WERI-Rb-1 (cell line): ENCODE data around the gene NLGN1.

ENCODE experiments used
- DNase-seq: peaks from one replicate; pipeline ENCODE4 v3.0.0-alpha.2; 2020
- H3K27ac ChIP-seq: fragments of 250-450 bp; sonication (Bioruptor Pico); 2 replicates; pipeline ENCODE4 v1.5.1; 2020; ENCODE audit warnings: mild to moderate bottlenecking, moderate library complexity
- H3K27me3 ChIP-seq: fragments of 250-450 bp; sonication (Bioruptor Pico); 2 replicates; pipeline ENCODE4 v1.5.1; 2021; ENCODE audit warnings: mild to moderate bottlenecking, low read depth, moderate library complexity; ENCODE audit not compliant: insufficient read depth, severe bottlenecking
- H3K36me3 ChIP-seq: fragments of 250-450 bp; sonication (Bioruptor Pico); 2 replicates; pipeline ENCODE4 v1.5.1; 2020; ENCODE audit warnings: mild to moderate bottlenecking, moderate library complexity
- H3K4me3 ChIP-seq: 2 replicates; pipeline ENCODE4 v1.5.1; 2011; ENCODE audit warnings: low read depth, mild to moderate bottlenecking, control low read depth, low read length
- H3K9me3 ChIP-seq: fragments of 250-450 bp; sonication (Bioruptor Pico); 2 replicates; pipeline ENCODE4 v1.5.1; 2021; ENCODE audit warnings: mild to moderate bottlenecking, moderate library complexity; ENCODE audit not compliant: severe bottlenecking
- TF ChIP-seq, protein P1 (sequence below): IDR thresholded peaks from 2 replicates; pipeline ENCODE4 v1.5.1; 2011; ENCODE audit warnings: low read depth, mild to moderate bottlenecking, control low read depth, inconsistent platforms, low read length

Gene NLGN1

DNA sequence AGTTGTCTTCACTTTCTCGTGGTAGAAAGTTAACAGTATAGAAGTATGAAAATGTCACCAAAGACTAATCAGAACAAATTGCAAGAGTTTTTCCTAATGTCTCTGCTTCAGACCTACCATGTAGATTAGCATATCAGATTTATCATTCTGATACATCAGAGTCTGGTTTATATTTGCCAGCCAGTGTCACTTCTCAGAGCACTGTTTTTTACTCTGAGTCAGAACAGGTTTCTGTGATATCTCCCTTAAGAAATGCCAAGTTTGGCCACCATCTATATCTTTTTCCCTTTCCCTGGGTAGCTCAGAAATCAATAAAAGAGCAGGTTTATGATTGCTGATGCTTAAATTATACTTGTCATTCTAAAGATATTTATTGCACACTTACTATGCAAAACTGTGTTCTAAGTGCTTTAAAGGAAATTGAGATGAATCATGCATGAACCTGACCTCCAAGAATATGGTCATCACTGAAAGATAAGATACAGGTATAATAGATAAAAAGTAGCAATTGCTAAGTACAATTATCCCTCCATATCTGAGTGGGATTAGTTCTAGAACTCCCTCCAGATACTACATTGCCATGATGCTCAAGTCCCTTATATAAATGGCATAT is 788.9 kb downstream of the NLGN1 start:
- no peak for DNase-seq
- TF ChIP-seq, protein P1, sequence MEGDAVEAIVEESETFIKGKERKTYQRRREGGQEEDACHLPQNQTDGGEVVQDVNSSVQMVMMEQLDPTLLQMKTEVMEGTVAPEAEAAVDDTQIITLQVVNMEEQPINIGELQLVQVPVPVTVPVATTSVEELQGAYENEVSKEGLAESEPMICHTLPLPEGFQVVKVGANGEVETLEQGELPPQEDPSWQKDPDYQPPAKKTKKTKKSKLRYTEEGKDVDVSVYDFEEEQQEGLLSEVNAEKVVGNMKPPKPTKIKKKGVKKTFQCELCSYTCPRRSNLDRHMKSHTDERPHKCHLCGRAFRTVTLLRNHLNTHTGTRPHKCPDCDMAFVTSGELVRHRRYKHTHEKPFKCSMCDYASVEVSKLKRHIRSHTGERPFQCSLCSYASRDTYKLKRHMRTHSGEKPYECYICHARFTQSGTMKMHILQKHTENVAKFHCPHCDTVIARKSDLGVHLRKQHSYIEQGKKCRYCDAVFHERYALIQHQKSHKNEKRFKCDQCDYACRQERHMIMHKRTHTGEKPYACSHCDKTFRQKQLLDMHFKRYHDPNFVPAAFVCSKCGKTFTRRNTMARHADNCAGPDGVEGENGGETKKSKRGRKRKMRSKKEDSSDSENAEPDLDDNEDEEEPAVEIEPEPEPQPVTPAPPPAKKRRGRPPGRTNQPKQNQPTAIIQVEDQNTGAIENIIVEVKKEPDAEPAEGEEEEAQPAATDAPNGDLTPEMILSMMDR = no peak
- no peak overlapping the region for H3K4me3 ChIP-seq
- H3K9me3 ChIP-seq = no peaks in the 10 kb centered on the region
- H3K36me3 ChIP-seq = no peaks in the 10 kb centered on the region
- no peak overlapping the region for H3K27ac ChIP-seq
- no peaks in the 10 kb centered on the region for H3K27me3 ChIP-seq

DNA sequence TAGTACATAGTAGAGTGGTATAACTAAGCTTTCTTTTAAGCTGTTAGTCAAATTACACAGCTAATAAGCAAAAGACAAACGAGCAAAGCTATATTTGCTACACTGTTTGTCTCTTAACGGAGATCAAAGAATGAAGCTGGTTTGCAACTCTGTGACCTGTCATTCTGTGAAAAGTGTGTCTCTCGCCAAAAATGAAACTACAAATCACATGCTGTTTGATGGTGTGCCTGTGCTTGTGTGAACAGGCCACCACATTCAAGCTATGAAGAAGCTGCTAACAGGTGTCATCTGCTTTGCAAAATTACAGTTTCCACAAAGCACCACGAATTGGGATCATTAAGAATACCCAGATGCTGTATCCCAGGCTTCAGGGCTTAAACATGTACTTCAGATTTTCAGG is 793.8 kb downstream of the NLGN1 start:
- TF ChIP-seq, protein P1 = no peak
- no peak overlapping the region for H3K4me3 ChIP-seq
- no peak for DNase-seq

DNA sequence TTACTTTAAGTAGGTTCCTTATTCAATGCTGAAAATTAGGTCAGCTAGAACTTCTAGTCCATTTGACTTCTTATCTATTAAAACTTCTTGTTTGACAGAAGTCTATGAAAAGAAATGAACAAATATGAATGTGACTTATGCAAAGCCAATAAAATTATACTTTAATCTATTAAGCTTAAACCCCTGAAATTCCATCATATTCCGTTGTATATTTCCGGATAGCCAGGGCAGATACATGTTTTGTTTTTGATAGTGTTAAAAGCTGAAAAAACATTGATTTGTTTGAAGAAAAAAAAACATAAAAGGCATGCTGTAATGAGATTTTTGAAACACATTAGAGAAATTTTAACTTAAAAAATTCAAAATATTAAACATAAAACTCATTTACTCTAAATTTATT is 794.4 kb downstream of the NLGN1 start:
- TF ChIP-seq, protein P1 = no peak
- Histone ChIP-seq H3K9me3 (no peaks in the 10 kb centered on the region), H3K27ac (no peak overlapping the region), H3K4me3 (no peak overlapping the region), H3K27me3 (no peaks in the 10 kb centered on the region), H3K36me3 (no peaks in the 10 kb centered on the region)
- DNase-seq = no peak

More for the DNA sequence above, 793.8 kb downstream of the NLGN1 start:
- H3K9me3 ChIP-seq = no peaks in the 10 kb centered on the region
- H3K27ac ChIP-seq = no peak overlapping the region
- no peaks in the 10 kb centered on the region for H3K27me3 ChIP-seq
- no peaks in the 10 kb centered on the region for H3K36me3 ChIP-seq

DNA sequence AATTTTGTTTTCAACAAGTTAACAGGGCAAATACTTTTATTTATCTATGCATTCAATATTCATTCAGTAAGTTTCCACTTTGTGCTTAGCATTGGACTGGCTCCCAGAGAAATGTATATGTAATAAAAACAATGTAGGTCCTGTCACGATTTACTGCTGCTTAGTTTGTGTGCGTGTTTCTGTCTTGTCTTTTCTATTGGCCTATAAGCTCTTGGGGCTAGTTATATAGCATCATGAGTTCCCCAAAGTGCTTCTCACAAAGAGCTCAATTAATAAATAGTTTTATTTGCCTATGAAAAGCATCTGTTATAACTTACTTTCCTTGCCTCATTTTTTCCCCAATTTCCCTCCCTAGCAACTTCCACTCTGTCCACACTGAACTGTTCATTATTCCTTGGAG is 794.9 kb downstream of the NLGN1 start:
- H3K27ac ChIP-seq = no peak overlapping the region
- DNase-seq = no peak
- no peaks in the 10 kb centered on the region for H3K36me3 ChIP-seq
- no peaks in the 10 kb centered on the region for H3K9me3 ChIP-seq
- no peak overlapping the region for H3K4me3 ChIP-seq
- no peaks in the 10 kb centered on the region for H3K27me3 ChIP-seq
- TF ChIP-seq, protein P1 = no peak

DNA sequence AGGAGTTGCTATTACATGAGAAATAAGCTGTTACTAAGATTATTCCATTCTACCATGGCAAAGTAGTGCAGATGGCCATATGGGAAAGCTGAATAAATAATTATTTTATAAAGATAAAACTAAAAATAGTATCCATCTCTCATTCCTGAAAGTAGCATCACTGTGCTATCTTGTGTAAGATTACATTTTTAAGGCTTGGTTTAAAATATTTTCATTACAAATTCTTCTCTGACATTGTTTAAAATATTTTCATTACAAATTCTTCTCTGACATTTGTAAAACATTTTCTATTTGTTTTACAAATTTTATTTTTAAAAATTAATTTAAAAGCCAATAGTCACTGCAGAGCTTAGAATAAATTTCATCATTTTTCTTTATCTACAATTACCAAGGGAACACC is 796.1 kb downstream of the NLGN1 start:
- Histone ChIP-seq H3K9me3 (no peaks in the 10 kb centered on the region), H3K4me3 (no peak overlapping the region), H3K36me3 (no peaks in the 10 kb centered on the region), H3K27me3 (no peaks in the 10 kb centered on the region), H3K27ac (no peak overlapping the region)
- TF ChIP-seq, protein P1 = no peak
- DNase-seq = no peak

DNA sequence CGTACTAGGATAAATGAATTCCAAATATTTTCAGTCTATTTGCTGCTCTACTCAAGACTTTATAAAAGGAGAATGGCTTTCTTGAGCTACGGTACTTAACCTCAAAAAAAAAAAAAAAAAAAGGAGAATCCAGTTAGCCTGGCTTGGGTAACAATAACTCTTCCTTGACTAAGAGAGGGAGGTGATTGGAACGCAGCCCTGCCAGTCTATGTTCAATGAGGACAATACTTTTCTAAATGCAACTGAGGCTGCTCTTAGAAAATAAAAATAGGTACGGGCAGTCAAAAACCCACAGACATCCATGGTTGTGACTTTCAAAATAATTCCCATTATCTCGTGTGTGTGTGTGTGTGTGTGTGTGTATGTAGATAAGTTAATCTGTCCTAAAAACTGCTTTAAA is 799.9 kb downstream of the NLGN1 start:
- Histone ChIP-seq H3K36me3 (no peaks in the 10 kb centered on the region), H3K4me3 (no peak overlapping the region)

More for the DNA sequence above, 799.9 kb downstream of the NLGN1 start:
- H3K9me3 ChIP-seq = no peaks in the 10 kb centered on the region
- no peak overlapping the region for H3K27ac ChIP-seq
- DNase-seq = no peak
- H3K27me3 ChIP-seq = no peaks in the 10 kb centered on the region
- TF ChIP-seq, protein P1 = no peak
